H1 (cell line): Measurements from ENCODE around the gene SBF2. TPM values are rescaled to one million over a fixed set of nuclear protein-coding genes. Genes with fewer than 3 reads are reported as not detected.
A peak's percentile ranks its signal among the peaks of the same experiment; 100 is the strongest.

ENCODE experiments used
- CTCF ChIA-PET: fragments of 300-600 bp; sonication (Branson Sonifier 250); formaldehyde crosslinking; loops from one replicate; lab custom pipeline; 2021; ENCODE audit not compliant: partially characterized antibody; lab: Charles Lee
- POLR2A ChIA-PET: fragments of 300-600 bp; sonication (Branson Sonifier 250); formaldehyde crosslinking; loops from one replicate; lab custom pipeline; 2021; ENCODE audit warnings: inconsistent platforms; ENCODE audit not compliant: partially characterized antibody; lab: Charles Lee
- DNase-seq, 2 experiments: peaks; one replicate each; pipeline versions ENCODE4 v3.0.0 to v3.0.0-alpha.2; 2010 to 2022; ENCODE audit warnings: low spot score in 2 of 2, low read depth in 1 of 2, mixed read lengths in 1 of 2
- FAIRE-seq: peaks from 2 replicates; lab custom pipeline; 2011; peaks lifted over from hg19 to GRCh38; lab: Jason Lieb, UNC
- H2AFZ ChIP-seq: 2 replicates; pipeline ENCODE4 v1.8.1; 2012; ENCODE audit warnings: low read length, inconsistent platforms
- H2AK5ac ChIP-seq: 2 replicates; pipeline ENCODE4 v1.6.1; 2013; ENCODE audit warnings: low read depth, low read length
- H2BK120ac ChIP-seq: replicated peaks from 2 replicates; pipeline ENCODE3; 2013; ENCODE audit warnings: low read depth, low read length, inconsistent platforms
- H2BK12ac ChIP-seq: 2 replicates; pipeline ENCODE4 v1.6.1; 2013; ENCODE audit warnings: low read depth, low read length
- H2BK15ac ChIP-seq: 2 replicates; pipeline ENCODE4 v1.6.1; 2013; ENCODE audit warnings: low read length
- H2BK20ac ChIP-seq: 2 replicates; pipeline ENCODE4 v1.6.1; 2013; ENCODE audit warnings: low read length
- H2BK5ac ChIP-seq: 2 replicates; pipeline ENCODE4 v1.6.1; 2013; ENCODE audit warnings: low read depth, low read length
- H3K14ac ChIP-seq: 2 replicates; pipeline ENCODE4 v1.6.1; 2013; ENCODE audit warnings: inconsistent platforms; ENCODE audit not compliant: insufficient read length
- H3K18ac ChIP-seq: 2 replicates; pipeline ENCODE4 v1.6.1; 2013; ENCODE audit warnings: low read length; ENCODE audit errors: extremely low read depth
- H3K23ac ChIP-seq: 2 replicates; pipeline ENCODE4 v1.6.1; 2013; ENCODE audit warnings: inconsistent platforms; ENCODE audit not compliant: insufficient read length
- H3K23me2 ChIP-seq: 2 replicates; pipeline ENCODE4 v1.6.1; 2013; ENCODE audit warnings: low read depth, low read length
- H3K27ac ChIP-seq: 2 replicates; pipeline ENCODE4 v1.6.1; 2011; ENCODE audit warnings: low read depth, low read length, inconsistent platforms
- H3K27me3 ChIP-seq, 4 experiments: replicated peaks in 1 of 4; 1 replicate in 1 of 4; 2 replicates in 3 of 4; pipeline versions ENCODE4 v1.6.1 to v1.8.1; 2011 to 2013; ENCODE audit warnings: low read length in 3 of 4, mild to moderate bottlenecking in 3 of 4, inconsistent platforms in 2 of 4, mixed read lengths in 2 of 4, moderate library complexity in 1 of 4; ENCODE audit not compliant: control insufficient read depth in 3 of 4, insufficient read depth in 3 of 4; ENCODE audit errors: extremely low read depth in 1 of 4
- H3K36me3 ChIP-seq, 4 experiments: 2 replicates each; pipeline versions ENCODE4 v1.6.1 to v1.8.1; 2011 to 2013; ENCODE audit warnings: mild to moderate bottlenecking in 4 of 4, low read length in 3 of 4, moderate library complexity in 2 of 4, control low read depth in 1 of 4, inconsistent platforms in 1 of 4; ENCODE audit not compliant: insufficient read depth in 4 of 4, control insufficient read depth in 2 of 4
- H3K4ac ChIP-seq: replicated peaks from 2 replicates; pipeline ENCODE3; 2013; ENCODE audit warnings: low read length, low read depth, mixed read lengths, inconsistent platforms; ENCODE audit not compliant: insufficient read length
- H3K4me1 ChIP-seq, 4 experiments: replicated peaks in 1 of 4; 1 replicate in 1 of 4; 2 replicates in 3 of 4; pipeline versions ENCODE4 v1.6.1 to v1.8.1; 2011 to 2013; ENCODE audit warnings: low read length in 3 of 4, inconsistent platforms in 2 of 4, mixed read lengths in 1 of 4; ENCODE audit not compliant: insufficient read depth in 4 of 4, control insufficient read depth in 3 of 4
- H3K4me2 ChIP-seq, 2 experiments: 2 replicates each; pipeline versions ENCODE4 v1.6.1 to v1.8.1; 2011 to 2013; ENCODE audit warnings: low read depth in 2 of 2, low read length in 2 of 2, control low read depth in 1 of 2, inconsistent platforms in 1 of 2, mild to moderate bottlenecking in 1 of 2; ENCODE audit not compliant: insufficient read depth in 1 of 2
- H3K4me3 ChIP-seq, 4 experiments: fragments of 200-600, 300-600 bp in 1 of 4; sonication (generic), shearing (Covaris generic), sonication (Bioruptor Twin) in 1 of 4; 2 replicates each; pipeline versions ENCODE4 v1.5.1 to v1.8.1; 2011 to 2016; ENCODE audit warnings: low read length in 4 of 4, low read depth in 3 of 4, control low read depth in 2 of 4, inconsistent platforms in 2 of 4, mild to moderate bottlenecking in 2 of 4, mixed read lengths in 1 of 4, moderate library complexity in 1 of 4; ENCODE audit not compliant: insufficient read depth in 2 of 4; ENCODE audit errors: extremely low read depth in 1 of 4
- H3K56ac ChIP-seq: replicated peaks from 2 replicates; pipeline ENCODE3; 2013; ENCODE audit warnings: low read depth, mild to moderate bottlenecking, mixed read lengths, low read length, inconsistent platforms; ENCODE audit not compliant: insufficient read length
- H3K79me1 ChIP-seq: 2 replicates; pipeline ENCODE4 v1.6.1; 2013; ENCODE audit warnings: low read depth, low read length, control low read depth
- H3K79me2 ChIP-seq, 2 experiments: 2 replicates each; pipeline versions ENCODE4 v1.6.1 to v1.8.1; 2012 to 2013; ENCODE audit warnings: low read length in 2 of 2, mild to moderate bottlenecking in 2 of 2, inconsistent platforms in 1 of 2; ENCODE audit not compliant: insufficient read depth in 2 of 2, control insufficient read depth in 1 of 2
- H3K9ac ChIP-seq, 4 experiments: replicated peaks in 1 of 4; 1 replicate in 1 of 4; 2 replicates in 3 of 4; pipeline versions ENCODE4 v1.6.1 to v1.8.1; 2011 to 2013; ENCODE audit warnings: low read depth in 3 of 4, low read length in 3 of 4, control low read depth in 2 of 4, mild to moderate bottlenecking in 2 of 4, moderate library complexity in 2 of 4, inconsistent platforms in 1 of 4; ENCODE audit errors: extremely low read depth in 1 of 4
- H3K9me3 ChIP-seq, 2 experiments: 2 replicates each; pipeline versions ENCODE4 v1.6.1 to v1.8.1; 2012 to 2013; ENCODE audit warnings: mild to moderate bottlenecking in 2 of 2, moderate library complexity in 2 of 2, control low read depth in 1 of 2, inconsistent platforms in 1 of 2, low read depth in 1 of 2, low read length in 1 of 2, mixed read lengths in 1 of 2; ENCODE audit not compliant: insufficient read depth in 2 of 2
- H4K20me1 ChIP-seq, 2 experiments: replicated peaks in 1 of 2; 2 replicates each; pipeline versions ENCODE3 to v1.8.1; 2011 to 2013; ENCODE audit warnings: inconsistent platforms in 2 of 2, low read length in 2 of 2, mild to moderate bottlenecking in 1 of 2; ENCODE audit not compliant: insufficient read depth in 2 of 2, control insufficient read depth in 1 of 2
- H4K5ac ChIP-seq: 2 replicates; pipeline ENCODE4 v1.6.1; 2013; ENCODE audit warnings: low read length, low read depth, mixed read lengths, inconsistent platforms; ENCODE audit not compliant: insufficient read length
- H4K8ac ChIP-seq: 2 replicates; pipeline ENCODE4 v1.8.0; 2013; ENCODE audit warnings: mild to moderate bottlenecking, moderate library complexity, low read length, inconsistent platforms; ENCODE audit not compliant: insufficient read depth; ENCODE audit errors: extremely low read depth
- H4K91ac ChIP-seq: replicated peaks from 2 replicates; pipeline ENCODE3; 2013; ENCODE audit warnings: low read length, mixed read lengths, inconsistent platforms; ENCODE audit not compliant: insufficient read length
- ATF2 ChIP-seq: IDR thresholded peaks from 2 replicates; pipeline ENCODE4 v1.6.1; 2012; ENCODE audit warnings: low read length, inconsistent platforms
- CBX8 ChIP-seq: fragments of 300-800, 300-1000 bp; sonication (generic); IDR thresholded peaks from 2 replicates; pipeline ENCODE4 v1.7.1; 2016; ENCODE audit warnings: low read depth, low read length, borderline replicate concordance
- CHD1 ChIP-seq: IDR thresholded peaks from 2 replicates; pipeline ENCODE4 v1.6.1; 2012; ENCODE audit warnings: low read depth, low read length, improper control_type of control experiment
- CHD2 ChIP-seq: IDR thresholded peaks from 2 replicates; pipeline ENCODE4 v1.6.1; 2012; ENCODE audit warnings: low read length, improper control_type of control experiment
- CTBP2 ChIP-seq: IDR thresholded peaks from 2 replicates; pipeline ENCODE4 v1.7.0; 2011; ENCODE audit warnings: borderline replicate concordance, mild to moderate bottlenecking, moderate library complexity, mixed read lengths, low read length; ENCODE audit not compliant: insufficient read depth, insufficient read length
- E2F6 ChIP-seq: IDR thresholded peaks from 2 replicates; pipeline ENCODE4 v1.6.1; 2012; ENCODE audit warnings: inconsistent platforms
- KDM1A ChIP-seq: fragments of 200-600, 300-600 bp; sonication (generic); IDR thresholded peaks from 2 replicates; pipeline ENCODE4 v1.7.1; 2016; ENCODE audit warnings: mild to moderate bottlenecking, low read length, borderline replicate concordance
- PHF8 ChIP-seq: fragments of 200-600 bp; sonication (generic); conservative IDR thresholded peaks from 2 replicates; pipeline ENCODE4 v1.7.1; 2012; ENCODE audit warnings: low read depth, mild to moderate bottlenecking, inconsistent platforms, low read length, moderate library complexity
- SP2 ChIP-seq: IDR thresholded peaks from 2 replicates; pipeline ENCODE4 v1.6.1; 2012; ENCODE audit warnings: mild to moderate bottlenecking, low read length, inconsistent platforms
- TAF1 ChIP-seq: IDR thresholded peaks from 2 replicates; pipeline ENCODE4 v1.6.1; 2011; ENCODE audit warnings: mild to moderate bottlenecking, low read depth, low read length
- WGBS, 2 experiments: shearing (Covaris generic) in 1 of 2; methylation state at CpG; one replicate each; pipeline versions ENCODE4 v1.1.6 to v1.1.7; 2013 to 2015; ENCODE audit warnings: low lambda C conversion rate in 2 of 2, mixed read lengths in 2 of 2, inconsistent platforms in 1 of 2, low coverage in 1 of 2, missing lambda C conversion rate in 1 of 2; ENCODE audit not compliant: insufficient replicate concordance in 2 of 2, insufficient coverage in 1 of 2, insufficient read length in 1 of 2; ENCODE audit errors: extremely low coverage in 1 of 2, missing lambda C conversion rate in 1 of 2; 5-methylcytosine and 5-hydroxymethylcytosine counted together
- polyA plus RNA-seq, 7 experiments: library from polyadenylated mRNA; depleted of rRNA in 3 of 7; stranded (reverse) in 5 of 7; unstranded in 2 of 7; fragments of >200 nt in 5 of 7; fragments of 200-250 nt in 2 of 7; gene quantifications; 1 replicate in 5 of 7; 2 replicates in 1 of 7; 4 replicates in 1 of 7; pipeline versions ENCODE4 v1.2.1 to v1.2.3, GENCODE V29; 2011 to 2013; ENCODE audit warnings: missing spikeins in 2 of 7, mixed read lengths in 2 of 7
- total RNA-seq: library from RNA; stranded (reverse); fragmentation: NEBNext Ultra II Directional; extraction: Animal tissue kit (Norgen Biotek cat#: 25700); gene quantifications from 2 replicates; pipeline ENCODE4 v1.2.1, GENCODE V29; 2021
- TF ChIP-seq, protein P1 (sequence below): IDR thresholded peaks from 2 replicates; pipeline ENCODE4 v1.6.1; 2012; ENCODE audit warnings: inconsistent platforms

Gene SBF2
- total and polyA plus RNA-seq, 2 of the 8 experiments (the other 6 are each of a cell fraction or from before 2014, with no cell fraction given), result 36.7 to 50.5 TPM

GRCh38 chr11:9796854-9797253, 497.2 kb downstream of the SBF2 start:
- Histone ChIP-seq H3K9me3 (no peaks in the 10 kb centered on the region), H2AFZ (no peak overlapping the region), H3K9ac (no peak overlapping the region), H2BK20ac (no peak overlapping the region), H3K27me3 (no peaks in the 10 kb centered on the region), H3K36me3 (no peaks in the 10 kb centered on the region; a peak in 1 of 8 replicates), H3K4me2 (no peak overlapping the region), H4K8ac (no peak overlapping the region), H2BK15ac (no peak overlapping the region), H3K56ac (no peak overlapping the region), H3K27ac (no peak overlapping the region), H3K14ac (no peak overlapping the region), H2BK12ac (no peak overlapping the region; the same call in 1 of the 2 replicates), H2AK5ac (0 out of 2 replicates have a peak overlapping the region, but pooled peaks have one; percentile 24), H3K79me1 (no peaks in the 10 kb centered on the region), H3K4me3 (no peak overlapping the region), H3K18ac (no peak overlapping the region), H3K23me2 (no peaks in the 10 kb centered on the region), H3K4ac (no peak overlapping the region), H3K4me1 (no peaks in the 10 kb centered on the region; a peak in 1 of 7 replicates), H2BK120ac (no peak overlapping the region), H3K23ac (no peak overlapping the region), H4K5ac (no peak overlapping the region), H4K20me1 (no peaks in the 10 kb centered on the region), H4K91ac (no peak overlapping the region), H2BK5ac (no peak overlapping the region)
- ChIA-PET POLR2A (interaction anchor here (0.7 to 1.5 kb wide), 3 partner anchors 9 to 31 kb away, joined by 3 to 4 read pairs (median 4); no protein-coding TSS in a partner anchor), CTCF (interaction anchor here (0.6 to 1.4 kb wide), 5 partner anchors 10 to 507 kb away, joined by 3 to 4 read pairs (median 3); no protein-coding TSS in a partner anchor)
- WGBS, 2 experiments, result 94% methylated on average over 5 of the region's 5 CpGs; no CpG with 5 or more reads in 1 of the 2 experiments
- FAIRE-seq, result no peak
- DNase-seq, result no peak
- TF ChIP-seq PHF8 (no peak), CBX8 (no peak), KDM1A (no peak), CTBP2 (no peak), TAF1 (no peak), CHD1 (no peak), ATF2 (no peak), SP2 (no peak), CHD2 (no peak), E2F6 (no peak)
- TF ChIP-seq, protein P1, sequence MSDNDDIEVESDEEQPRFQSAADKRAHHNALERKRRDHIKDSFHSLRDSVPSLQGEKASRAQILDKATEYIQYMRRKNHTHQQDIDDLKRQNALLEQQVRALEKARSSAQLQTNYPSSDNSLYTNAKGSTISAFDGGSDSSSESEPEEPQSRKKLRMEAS, result no peak
- TF ChIP-seq, all 59 proteins: peak for 0
- no peaks in the 10 kb centered on the region for H3K79me2 ChIP-seq
